T-helper 2 cell treated with Interferon-gamma antibody and Interleukin-4, amounts not matched to agents 100 ng/mL and 5 ng/mL, for 36 hours (primary cell): Measurements from ENCODE around the gene ZBTB45. TPM values are rescaled to one million over a fixed set of nuclear protein-coding genes. Genes with fewer than 3 reads are reported as not detected.
"Not testable (repeated sequence)": the region's sequence is repeated elsewhere in the genome, so short reads cannot be mapped to it uniquely, and the experiment has no call there.

Source experiments
- intact Hi-C: fragments of 100-400 bp; cut with micrococcal nuclease; formaldehyde crosslinking; loops from one replicate; pipeline ENCODE4 v1.15.1; 2023
- total RNA-seq: library from RNA; stranded (reverse); gene quantifications from 2 replicates; pipeline ENCODE4 v1.2.3, GENCODE V29; 2022

The ZBTB45 gene
- total RNA-seq, 1 donor from 2014 or later, result 17.8 TPM

DNA sequence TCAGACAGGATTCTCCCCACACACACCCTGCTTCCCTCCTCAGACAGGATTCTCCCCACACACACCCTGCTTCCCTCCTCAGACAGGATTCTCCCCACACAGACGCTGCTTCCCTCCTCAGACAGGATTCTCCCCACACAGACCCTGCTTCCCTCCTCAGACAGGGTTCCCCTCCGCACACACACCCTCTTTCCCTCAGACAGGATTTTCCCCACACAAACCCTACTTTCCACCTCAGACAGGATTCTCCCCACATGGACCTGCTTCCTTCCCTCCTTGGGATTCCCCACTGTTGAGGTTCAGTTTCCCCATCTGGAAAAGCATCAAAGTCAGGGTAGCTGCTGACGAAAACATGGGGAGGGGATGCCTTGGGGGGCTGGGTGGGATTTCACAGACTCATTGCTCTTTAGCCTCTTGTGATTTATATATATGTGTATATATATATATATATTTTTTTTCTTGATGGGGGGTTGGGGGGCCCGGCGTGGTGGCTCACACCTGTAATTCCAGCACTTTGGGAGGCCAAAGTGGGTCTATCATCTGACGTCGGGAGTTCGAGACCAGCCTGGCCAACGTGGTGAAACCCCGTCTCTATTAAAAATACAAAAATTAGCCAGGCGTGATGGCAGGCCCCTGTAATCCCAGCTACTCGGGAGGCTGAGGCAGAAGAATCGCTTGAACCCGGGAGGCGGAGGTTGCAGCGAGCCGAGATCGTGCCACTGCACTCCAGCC, 23.2 kb upstream of the ZBTB45 start:
- intact Hi-C loops, result not testable (repeated sequence)

DNA sequence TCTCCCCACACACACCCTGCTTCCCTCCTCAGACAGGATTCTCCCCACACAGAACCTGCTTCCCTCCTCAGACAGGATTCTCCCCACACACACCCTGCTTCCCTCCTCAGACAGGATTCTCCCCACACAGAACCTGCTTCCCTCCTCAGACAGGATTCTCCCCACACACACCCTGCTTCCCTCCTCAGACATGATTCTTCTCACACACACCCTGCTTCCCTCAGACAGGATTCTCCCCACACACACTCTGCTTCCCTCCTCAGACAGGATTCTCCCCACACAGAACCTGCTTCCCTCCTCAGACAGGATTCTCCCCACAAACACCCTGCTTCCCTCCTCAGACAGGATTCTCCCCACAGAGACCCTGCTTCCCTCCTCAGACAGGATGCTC, 19.6 kb upstream of the ZBTB45 start:
- intact Hi-C loops, result not testable (repeated sequence)

DNA sequence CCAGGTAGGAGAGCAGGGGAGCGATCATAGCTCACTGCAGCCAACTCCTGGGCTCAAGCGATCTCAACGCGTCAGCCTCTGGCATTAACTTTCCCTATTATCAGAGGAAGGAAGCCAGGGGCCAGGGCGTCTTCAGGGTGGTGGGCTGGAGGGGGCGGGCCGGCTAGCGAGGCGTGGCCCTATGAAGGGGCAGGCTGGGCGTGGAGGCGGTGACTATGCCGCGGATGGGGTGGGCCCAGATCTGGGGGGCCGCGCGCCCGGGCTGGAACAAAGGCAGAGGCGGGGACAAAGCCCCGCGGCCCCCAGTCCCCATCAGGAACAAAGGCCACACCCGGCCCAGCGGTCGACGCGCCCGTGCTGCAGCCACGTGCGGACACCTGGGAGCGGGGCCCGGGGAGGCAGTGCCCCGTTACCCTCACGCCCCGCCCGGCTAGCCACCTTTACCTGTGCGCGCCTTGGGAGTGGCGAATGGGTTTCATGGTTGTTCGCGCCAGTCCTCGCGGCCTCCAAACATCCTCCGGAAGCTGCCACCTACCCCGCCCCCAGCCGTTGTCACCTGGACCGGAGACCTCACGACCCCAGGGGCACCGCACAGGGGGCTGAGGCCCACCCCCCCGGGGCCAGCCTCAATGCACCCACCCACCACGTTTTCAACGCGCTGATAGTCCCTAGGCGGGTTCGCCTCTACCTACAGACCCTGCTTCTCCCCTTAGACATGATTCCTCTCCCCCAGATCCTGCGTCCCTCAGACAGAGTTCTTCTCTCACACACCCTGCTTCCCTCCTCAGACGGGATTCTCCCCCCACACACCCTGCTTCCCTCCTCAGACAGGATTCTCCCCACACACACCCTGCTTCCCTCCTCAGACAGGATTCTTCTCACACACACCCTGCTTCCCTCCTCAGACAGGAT, 18.9 kb upstream of the ZBTB45 start:
- intact Hi-C loops, result no loop called here

DNA sequence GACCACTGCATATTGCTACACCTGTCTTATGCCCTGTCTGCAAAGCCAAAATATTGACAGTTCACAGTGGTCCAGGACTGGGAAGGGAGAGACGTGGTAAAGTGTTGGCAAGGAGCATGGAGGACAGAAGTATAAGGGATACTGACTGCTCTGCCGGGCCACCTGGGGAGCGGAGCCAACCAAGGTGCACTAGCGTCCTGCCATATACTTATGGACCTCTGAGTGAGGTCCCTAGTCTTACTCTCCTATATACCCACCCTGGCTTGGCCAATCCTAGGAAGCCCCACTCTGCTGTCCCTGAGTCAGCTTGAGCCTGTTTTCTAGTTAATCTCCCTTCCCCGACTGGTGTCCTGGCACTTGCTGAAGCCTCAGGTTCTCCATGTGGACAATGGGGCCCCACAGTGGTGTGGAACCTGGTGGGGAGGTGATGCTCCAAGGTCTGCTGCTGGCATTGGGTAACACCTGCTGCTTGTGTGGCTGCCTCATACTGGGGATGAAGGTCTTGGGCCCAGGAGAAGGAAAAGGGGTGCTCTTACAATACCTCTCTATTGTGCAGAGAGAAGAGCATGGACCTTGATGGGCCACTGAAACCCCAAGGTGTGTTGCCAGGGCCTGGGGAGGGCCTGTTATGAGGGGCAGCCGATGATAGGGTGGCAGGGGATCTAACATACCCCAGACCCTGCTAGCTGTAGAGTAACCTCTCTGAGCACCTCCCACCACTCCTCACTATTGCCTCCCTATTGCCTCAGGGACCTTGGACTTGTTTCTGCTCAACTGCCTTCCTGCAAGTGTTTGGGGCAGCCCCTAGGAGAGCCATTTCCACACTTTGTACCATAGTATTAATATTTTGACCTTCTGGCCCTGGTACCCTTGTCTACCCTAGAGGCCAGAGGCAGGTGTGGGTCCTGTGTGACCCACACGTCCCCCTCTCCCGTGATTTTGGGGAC, 17.5 kb upstream of the ZBTB45 start:
- intact Hi-C loops, result no loop called here

DNA sequence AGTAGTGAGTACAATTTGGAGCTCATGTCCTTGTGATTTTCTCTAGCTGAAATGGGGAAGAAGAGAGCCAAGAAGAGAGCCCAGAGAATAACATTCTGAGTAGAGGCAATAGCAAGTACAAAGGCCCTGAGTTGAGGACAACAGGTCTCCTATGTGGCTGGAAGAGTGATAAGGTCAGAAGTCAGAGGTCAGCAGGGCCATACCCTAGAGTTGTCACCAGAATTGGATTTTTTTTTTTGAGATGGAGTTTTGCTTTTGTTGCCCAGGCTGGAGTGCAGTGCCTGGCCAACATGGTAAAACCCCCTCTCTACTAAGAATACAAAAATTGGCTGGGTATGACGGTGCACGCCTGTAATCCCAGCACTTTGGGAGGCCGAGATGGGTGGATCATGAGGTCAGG, 16.2 kb upstream of the ZBTB45 start:
- intact Hi-C loops, result no loop called here

DNA sequence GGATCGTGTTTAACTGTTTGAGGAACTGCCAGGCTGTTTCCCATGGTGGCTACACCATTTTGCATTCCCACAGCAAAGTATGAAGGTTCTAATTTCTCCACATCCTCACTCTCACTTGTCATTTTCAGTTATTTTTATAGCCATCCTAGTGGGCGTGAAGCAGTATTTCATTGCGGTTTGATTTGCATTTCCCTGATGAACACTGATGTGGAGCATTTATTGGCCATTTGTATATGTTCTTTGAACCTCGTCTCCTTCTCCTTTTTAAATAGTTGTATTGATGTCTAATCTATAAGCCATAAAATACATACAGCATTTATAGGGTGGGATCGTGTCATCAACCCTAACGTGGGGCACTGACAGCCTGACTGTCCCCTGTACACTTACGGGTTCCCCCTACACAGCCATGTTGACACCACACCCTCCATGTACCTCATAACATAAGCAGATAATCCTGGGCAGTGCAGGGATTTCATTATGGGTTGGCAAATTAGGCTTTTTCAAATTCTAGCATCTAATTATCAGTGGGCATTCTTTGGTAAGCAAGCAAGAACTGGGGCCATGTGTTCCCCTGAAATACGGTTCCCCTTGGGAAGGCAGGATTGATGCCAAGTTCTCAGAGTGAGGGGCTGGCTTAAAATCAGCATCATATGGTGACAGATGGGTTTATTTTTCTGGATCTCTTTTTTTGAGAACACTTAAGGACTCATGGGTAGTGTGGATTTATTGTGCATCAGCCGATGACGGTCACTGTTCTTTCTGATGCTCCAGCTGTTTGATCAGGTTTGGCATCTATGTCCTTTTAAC, 11.6 kb upstream of the ZBTB45 start:
- intact Hi-C loops, result no loop called here

DNA sequence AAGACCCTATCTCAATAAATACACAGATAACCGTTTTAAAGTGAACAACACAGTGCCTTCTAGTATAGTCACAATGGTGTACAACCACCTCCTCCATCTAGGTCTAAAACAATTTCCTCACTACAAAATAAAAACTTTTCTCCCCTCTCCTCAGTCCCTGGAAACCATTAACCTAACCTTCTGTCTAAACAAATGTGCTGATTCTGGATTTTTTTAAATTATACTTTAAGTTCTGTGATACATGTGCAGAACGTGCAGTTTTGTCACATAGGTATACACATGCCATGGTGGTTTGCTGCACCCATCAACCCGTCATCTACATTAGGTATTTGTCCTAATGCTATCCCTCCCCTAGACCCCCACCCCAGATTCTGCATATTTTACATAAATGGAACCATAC, 9.8 kb upstream of the ZBTB45 start:
- intact Hi-C loops, result no loop called here

DNA sequence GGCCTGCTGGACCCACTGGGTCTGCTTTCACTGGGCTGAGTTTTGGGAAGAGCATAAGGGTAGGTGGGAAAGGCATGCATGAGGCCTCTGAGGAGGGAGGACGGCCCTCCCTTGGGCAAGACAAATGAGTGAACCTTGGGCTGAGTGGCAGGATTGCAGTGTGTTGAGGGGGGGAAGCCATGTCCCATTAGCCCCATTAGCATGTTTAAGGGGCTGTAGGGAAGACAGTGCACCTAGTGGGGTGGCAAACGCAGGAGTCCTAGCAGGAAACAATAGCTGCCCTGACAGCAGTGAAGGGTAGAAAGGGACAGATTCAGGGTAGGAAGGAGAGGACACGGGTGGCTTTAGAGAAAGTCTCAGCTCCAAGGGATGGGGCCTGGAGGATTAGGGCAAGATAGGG, 3.1 kb upstream of the ZBTB45 start:
- intact Hi-C loops, result no loop called here

DNA sequence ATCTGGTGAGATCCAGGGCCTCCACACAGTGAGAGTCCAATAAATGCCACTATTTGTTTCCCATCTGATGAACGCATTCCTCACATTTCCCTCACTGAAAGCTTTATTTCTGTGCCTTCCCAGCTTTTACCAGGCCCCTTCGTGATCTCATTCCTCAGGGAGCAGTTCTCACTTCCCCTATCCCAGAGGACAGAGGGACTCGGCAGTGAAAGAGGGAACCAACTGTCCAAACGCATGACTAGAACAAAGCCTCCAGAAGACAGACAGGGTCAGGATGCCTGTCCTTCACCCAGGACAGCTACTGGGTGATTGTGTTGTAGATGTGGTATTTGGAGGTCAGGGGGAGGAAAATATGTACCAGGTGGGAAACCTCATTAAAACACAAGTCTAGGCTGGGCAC, 2.0 kb upstream of the ZBTB45 start:
- intact Hi-C loops, result no loop called here

DNA sequence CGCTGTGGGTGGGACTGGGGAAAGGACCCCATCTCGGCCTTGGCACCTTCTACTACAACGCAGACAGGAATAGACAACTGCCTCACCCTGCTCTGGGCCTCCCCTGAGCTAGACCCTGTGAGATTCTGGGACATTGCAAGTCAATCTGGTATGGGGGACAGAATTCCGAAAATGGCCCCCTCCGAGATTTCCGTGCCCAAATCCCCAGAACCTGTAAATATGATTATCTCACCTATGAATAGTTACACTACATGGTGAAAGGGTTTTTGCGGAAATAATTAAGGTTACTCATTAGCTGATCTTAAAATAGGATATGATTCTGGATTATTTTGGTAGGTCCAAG, 618 bp upstream of the ZBTB45 start:
- intact Hi-C loops, result loop anchor here (1.0 kb wide), 1 partner anchor 61 kb away; no protein-coding TSS in a partner anchor

DNA sequence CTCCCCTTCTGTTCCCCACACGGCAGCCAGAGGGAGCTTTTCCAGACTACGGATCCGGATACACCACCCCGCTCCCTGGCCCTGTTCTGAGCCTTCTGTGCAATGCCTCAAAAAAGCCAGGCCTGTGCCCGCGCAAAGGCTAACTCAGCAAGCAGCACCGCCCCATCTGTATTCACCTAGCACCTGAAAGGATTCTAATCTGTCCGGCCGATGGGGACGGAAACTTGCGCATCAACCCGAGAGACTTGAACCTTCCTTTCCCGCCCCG, 589 bp downstream of the ZBTB45 start:
- intact Hi-C loops, result loop anchor here (1.0 to 5.0 kb wide), 8 partner anchors 20 to 112 kb away; partner anchors contain the start of genes CHMP2A, MZF1, TRIM28 and ZNF324B

DNA sequence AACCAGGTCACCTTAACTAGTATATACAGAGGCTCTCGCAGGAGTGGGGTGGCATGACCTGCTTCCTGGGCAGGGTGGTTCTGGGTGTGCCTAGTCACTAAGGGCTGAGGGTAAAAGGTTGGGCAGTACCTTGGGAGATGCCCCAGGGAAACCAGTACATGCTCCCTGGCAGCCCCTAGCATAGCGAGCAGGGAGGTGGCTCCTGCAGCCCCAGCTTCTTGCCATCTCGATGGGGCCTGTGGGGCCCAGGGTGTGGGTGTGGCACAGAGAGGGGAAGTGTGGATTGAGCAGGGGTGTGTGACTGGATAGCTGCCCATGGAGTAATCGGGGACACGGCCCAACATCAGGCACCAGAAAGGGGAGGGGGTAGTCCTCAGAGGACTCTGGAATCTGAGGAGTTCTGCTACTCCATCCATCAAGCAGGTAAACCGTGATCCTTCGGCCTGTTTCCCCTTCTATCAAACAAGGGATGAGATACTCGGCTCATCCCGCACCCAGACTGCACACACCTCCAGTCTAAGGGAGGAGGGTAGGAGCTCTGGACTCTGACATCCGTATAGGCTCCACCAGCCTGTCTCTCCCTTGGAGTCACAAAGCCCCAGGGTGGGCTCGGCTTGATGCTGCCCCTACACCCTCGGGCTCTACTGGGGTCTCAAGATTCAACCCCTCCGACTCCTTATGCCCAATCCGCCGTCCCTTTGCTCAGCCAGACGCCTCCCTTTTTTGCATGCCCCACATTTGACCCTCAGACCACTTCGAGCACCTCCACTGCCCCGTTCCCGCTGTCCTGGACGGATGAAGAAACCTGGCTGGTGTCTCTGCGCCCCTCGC, 1.1 kb downstream of the ZBTB45 start:
- intact Hi-C loops, result loop anchor here (1.0 to 5.0 kb wide), 8 partner anchors 19 to 111 kb away; partner anchors contain the start of genes CHMP2A, MZF1, TRIM28 and ZNF324B

DNA sequence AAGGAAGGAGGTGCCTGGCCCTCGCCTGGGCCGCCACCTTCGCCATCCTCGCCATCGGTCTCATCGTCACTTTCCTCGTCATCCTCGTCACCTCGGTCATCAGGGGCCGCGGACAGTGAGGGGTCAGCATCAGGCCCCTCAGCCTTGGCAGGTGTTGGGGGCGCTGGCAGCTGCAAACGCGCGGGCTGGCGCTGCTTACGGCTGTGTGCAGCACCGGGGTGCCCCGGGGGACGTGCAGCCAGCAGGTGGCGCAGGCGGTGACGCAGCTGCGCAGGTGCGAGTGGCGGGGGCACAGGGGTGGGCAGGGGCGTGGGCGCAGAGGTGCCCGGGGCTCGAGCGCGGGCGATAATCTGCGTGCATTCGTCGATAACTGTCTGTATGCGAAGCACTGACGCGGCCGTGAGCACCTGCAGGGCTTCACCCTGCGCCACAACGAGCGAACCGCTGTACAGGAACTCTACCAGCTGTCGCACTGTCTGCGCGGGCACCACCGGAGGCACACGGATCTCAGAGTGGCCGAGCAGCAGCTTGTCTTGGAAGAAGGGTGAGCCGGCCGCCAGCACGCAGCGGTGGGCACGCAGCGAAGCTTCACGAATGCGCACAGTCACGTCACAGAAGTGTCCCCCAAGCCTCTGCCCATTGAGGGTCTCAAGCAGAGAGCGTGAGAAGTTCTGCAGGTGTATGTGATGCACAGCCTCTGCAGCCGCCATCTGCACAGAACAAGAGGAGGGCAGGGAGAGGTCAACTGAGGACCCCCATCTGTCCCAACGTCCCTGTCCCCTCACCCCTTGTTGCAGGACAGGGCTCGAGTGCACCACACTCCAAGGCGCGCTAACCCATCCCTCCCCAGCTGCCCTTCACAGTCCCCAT, 2.4 kb downstream of the ZBTB45 start:
- intact Hi-C loops, result loop anchor here (5.0 kb wide), 1 partner anchor 110 kb away; the partner anchor contains the start of gene ZNF584

DNA sequence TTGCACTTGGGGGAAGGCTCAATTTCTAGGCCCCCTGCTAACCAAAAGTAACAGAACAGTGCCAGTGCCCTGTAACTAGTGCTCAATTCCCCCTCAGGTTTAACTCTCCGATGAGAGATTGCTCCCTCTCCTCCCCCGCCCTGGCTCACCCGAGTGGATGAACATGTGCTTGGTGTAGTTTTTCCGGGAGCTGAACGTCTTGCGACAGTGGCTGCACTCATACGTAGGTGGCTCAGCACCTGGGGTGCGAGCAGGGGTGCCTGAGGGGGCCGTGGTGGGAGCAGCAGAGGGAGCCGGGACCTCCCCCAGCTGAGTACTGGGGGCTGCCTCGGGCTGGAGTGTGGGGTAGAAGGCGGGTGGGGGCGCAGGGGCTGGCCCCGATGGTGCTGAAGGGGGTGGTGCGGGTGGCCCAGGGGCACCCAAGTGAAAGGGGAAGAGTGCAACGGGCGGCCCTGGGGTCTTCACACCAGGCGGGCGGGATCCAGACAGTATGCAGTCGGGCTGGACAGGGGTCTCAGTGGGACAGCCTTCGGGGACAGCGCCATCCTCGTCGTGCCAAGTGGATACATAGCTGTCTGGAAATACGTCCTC, 3.3 kb downstream of the ZBTB45 start:
- intact Hi-C loops, result loop anchor here (5.0 kb wide), 1 partner anchor 109 kb away; the partner anchor contains the start of gene ZNF584

DNA sequence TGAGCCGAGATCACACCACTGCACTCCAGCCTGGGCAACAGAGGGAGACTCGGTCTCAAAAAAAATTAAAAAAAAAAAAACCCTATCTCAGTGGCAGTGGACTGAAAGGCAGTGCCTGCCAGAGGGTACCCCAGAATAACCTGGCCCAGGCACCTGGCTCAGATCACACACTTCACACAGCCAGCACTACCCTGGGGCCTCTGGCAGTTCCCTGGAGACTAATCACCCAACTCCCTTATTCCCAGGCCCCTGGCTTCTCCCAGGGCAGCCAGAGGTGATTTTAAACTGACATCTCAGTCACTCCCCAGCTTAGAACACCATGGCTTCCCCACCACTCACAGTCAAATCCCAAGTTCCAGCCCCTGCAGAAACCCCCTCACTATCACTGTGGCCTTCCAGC, 4.4 kb downstream of the ZBTB45 start:
- intact Hi-C loops, result loop anchor here (2.0 to 5.0 kb wide), 2 partner anchors 16 to 108 kb away; partner anchors contain the start of gene ZNF584

DNA sequence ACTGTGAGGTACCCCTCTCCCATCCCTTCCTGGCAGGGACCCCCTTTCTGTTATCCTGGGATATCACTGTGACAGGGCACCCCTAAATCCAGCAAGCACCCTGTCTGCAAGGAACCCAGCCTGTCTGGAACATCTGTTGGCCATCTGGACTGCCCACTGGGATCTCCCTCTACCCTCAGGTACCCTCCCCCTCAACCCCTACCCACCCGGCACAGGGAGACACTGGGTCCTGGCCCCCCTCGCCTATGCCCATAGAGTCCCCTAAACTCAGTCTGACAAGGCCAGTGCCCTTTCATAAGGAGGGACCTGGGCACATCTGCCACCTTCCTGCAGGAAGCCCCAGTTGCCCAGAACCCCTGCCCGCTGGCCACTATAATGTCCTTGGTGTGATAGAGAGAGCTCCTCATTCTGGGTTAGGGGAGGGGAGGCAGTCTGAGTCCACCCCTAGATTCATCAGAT, 5.0 kb downstream of the ZBTB45 start:
- intact Hi-C loops, result loop anchor here (1.0 to 5.0 kb wide), 5 partner anchors 16 to 133 kb away; partner anchors contain the start of genes TRIM28, ZNF584 and ZNF837

DNA sequence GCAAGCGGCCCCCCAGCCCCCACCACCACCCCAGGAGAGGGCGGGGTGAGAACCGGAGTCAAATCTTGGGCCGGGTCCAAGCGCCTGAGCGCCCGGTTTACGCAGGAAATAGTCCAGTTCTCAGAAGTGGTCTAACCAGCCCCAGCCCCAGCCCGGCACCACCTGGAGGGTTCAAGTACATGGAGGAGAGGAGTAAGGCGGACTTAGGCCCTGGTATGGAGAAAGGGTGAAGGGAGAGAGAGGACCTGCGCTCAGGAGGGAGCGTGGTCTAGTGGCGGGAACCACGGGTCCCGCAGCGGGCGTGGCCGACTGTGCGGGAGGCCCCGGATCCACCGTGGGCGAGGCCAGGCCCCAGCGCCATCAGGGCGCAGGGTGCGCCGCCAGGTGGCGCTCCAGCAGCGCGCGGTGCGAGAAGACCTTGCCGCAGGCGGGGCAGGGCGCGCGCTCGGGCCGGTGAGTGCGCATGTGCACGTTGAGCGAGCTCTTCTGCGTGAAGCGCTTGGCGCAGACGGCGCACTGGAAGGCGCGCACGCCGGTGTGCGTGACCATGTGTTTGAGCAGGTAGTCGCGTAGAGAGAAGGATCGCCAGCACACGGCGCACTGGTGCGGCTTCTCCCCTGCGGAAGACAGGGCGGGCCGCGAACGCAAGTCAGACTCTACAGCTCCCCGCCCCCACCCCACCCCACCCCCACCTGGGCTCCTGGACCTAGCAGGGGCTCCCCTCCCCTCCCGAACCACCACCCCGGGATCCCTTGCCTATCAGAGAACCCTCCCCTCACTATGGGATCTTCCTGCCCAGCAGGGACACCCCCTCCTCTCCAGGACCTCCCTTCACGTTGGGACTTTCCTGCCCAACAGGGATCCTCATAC, 5.7 kb downstream of the ZBTB45 start:
- intact Hi-C loops, result loop anchor here (1.0 to 2.0 kb wide), 4 partner anchors 15 to 133 kb away; partner anchors contain the start of genes TRIM28 and ZNF837
